DOHH2 (cell line): Measurements from ENCODE around the gene LRFN4.

Source experiments
- H3F3A ChIP-seq: fragments of 200-600 bp; sonication (generic), shearing (Covaris generic); 2 replicates; pipeline ENCODE4 v1.6.0; 2016; ENCODE audit warnings: antibody characterized with exemption, mild to moderate bottlenecking; ENCODE audit not compliant: control insufficient read depth, insufficient read depth
- H3K27ac ChIP-seq: fragments of 200-600 bp; sonication (generic); 2 replicates; pipeline ENCODE4 v1.5.1; 2014; ENCODE audit warnings: low read depth, mild to moderate bottlenecking, low read length, moderate library complexity
- H3K27me3 ChIP-seq: fragments of 200-600 bp; sonication (generic); 2 replicates; pipeline ENCODE4 v1.6.1; 2014; ENCODE audit warnings: mild to moderate bottlenecking, low read length, mixed read lengths; ENCODE audit not compliant: control insufficient read depth
- H3K36me3 ChIP-seq: fragments of 200-600 bp; sonication (generic); 2 replicates; pipeline ENCODE4 v1.6.1; 2014; ENCODE audit warnings: mild to moderate bottlenecking, low read length, moderate library complexity, mixed read lengths; ENCODE audit not compliant: control insufficient read depth
- H3K4me1 ChIP-seq: fragments of 200-600 bp; sonication (generic); 2 replicates; pipeline ENCODE4 v1.6.1; 2014; ENCODE audit warnings: mild to moderate bottlenecking, low read length, mixed read lengths; ENCODE audit not compliant: control insufficient read depth
- H3K4me2 ChIP-seq: fragments of 200-600 bp; sonication (generic); 2 replicates; pipeline ENCODE4 v1.6.0; 2014; ENCODE audit warnings: mild to moderate bottlenecking, low read length, moderate library complexity
- H3K4me3 ChIP-seq: fragments of 200-600 bp; sonication (generic); 2 replicates; pipeline ENCODE4 v1.5.1; 2014; ENCODE audit warnings: mild to moderate bottlenecking, low read length, mixed read lengths
- H3K79me2 ChIP-seq: fragments of 200-600 bp; sonication (generic); 2 replicates; pipeline ENCODE4 v1.6.1; 2014; ENCODE audit warnings: mild to moderate bottlenecking, low read length, mixed read lengths; ENCODE audit not compliant: control insufficient read depth
- H3K9me2 ChIP-seq: fragments of 200-600 bp; sonication (generic); replicated peaks from 2 replicates; pipeline ENCODE4 v1.6.1; 2014; ENCODE audit warnings: mild to moderate bottlenecking, low read length, mixed read lengths; ENCODE audit not compliant: control insufficient read depth
- H3K9me3 ChIP-seq: fragments of 200-600 bp; sonication (generic); 2 replicates; pipeline ENCODE4 v1.6.1; 2014; ENCODE audit warnings: antibody characterized with exemption, low read length, mixed read lengths; ENCODE audit not compliant: control insufficient read depth, insufficient read depth
- H4K20me1 ChIP-seq: fragments of 200-600 bp; sonication (generic); 2 replicates; pipeline ENCODE4 v1.6.0; 2014; ENCODE audit warnings: low read depth, mild to moderate bottlenecking, antibody characterized with exemption, low read length, moderate library complexity; ENCODE audit not compliant: control insufficient read depth, insufficient read depth
- EZH2phosphoT487 ChIP-seq: fragments of 200-600 bp; sonication (generic); IDR thresholded peaks from 2 replicates; pipeline ENCODE4 v1.6.1; 2017; ENCODE audit warnings: borderline replicate concordance, mild to moderate bottlenecking, antibody characterized with exemption, low read length, moderate library complexity, mixed read lengths
- TF ChIP-seq, protein P1 (sequence below): fragments of 200-600 bp; sonication (generic); IDR thresholded peaks from one replicate; pipeline ENCODE4 v1.5.1; 2014; ENCODE audit warnings: antibody characterized with exemption, mild to moderate bottlenecking, low read depth, low read length; ENCODE audit not compliant: poor library complexity, severe bottlenecking

The LRFN4 gene

DNA sequence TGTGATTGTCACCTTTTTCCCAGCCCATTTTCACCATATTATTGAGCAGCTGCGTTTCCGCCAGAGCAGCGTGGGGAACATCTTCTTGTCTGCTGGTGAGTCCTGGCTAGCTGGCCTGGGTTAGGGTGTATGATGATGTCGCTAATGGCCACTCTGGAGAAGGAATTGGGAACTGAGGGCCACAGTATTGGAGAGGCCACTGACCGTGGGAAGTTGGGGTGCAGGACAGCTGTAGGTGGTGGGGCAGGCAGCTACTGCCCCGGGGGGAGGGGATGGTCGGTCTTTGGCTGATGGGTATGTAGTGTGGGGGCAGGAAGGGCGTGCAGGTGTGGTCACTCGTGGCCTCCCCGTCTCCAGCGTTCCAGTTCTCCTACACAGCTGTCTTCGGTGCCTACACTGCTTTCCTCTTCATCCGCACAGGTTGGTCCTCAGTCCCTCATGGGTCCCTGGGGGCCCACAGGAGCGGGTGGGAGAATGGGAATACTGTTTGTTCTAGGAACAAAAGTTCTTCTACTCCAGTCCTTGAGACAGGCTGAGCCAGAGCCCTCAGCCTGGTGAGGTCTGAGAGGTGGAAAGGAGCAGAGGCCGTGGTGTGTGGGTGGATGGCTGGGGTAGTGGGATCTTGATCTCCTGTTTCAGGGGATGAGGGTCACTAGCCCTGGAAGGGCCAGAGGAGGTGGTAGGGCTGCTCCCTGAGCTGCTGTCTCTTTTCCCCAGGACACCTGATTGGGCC, 11.6 kb upstream of the LRFN4 start:
- Histone ChIP-seq H4K20me1 (no peaks in the 10 kb centered on the region; the same call in 1 of the 2 replicates), H3K36me3 (peaks cover 54% of the 10 kb centered on the region), H3K27me3 (no peaks in the 10 kb centered on the region), H3K9me3 (no peaks in the 10 kb centered on the region), H3K4me1 (peaks cover 28% of the 10 kb centered on the region), H3K9me2 (no peaks in the 10 kb centered on the region), H3F3A (0 out of 2 replicates have a peak, but pooled peaks cover 2% of the 10 kb centered on the region), H3K79me2 (peaks cover 51% of the 10 kb centered on the region), H3K27ac (no peak overlapping the region), H3K4me3 (no peak overlapping the region), H3K4me2 (no peak overlapping the region; the same call in 1 of the 2 replicates)
- TF ChIP-seq, protein P1, sequence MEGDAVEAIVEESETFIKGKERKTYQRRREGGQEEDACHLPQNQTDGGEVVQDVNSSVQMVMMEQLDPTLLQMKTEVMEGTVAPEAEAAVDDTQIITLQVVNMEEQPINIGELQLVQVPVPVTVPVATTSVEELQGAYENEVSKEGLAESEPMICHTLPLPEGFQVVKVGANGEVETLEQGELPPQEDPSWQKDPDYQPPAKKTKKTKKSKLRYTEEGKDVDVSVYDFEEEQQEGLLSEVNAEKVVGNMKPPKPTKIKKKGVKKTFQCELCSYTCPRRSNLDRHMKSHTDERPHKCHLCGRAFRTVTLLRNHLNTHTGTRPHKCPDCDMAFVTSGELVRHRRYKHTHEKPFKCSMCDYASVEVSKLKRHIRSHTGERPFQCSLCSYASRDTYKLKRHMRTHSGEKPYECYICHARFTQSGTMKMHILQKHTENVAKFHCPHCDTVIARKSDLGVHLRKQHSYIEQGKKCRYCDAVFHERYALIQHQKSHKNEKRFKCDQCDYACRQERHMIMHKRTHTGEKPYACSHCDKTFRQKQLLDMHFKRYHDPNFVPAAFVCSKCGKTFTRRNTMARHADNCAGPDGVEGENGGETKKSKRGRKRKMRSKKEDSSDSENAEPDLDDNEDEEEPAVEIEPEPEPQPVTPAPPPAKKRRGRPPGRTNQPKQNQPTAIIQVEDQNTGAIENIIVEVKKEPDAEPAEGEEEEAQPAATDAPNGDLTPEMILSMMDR = no peak
- TF ChIP-seq EZH2phosphoT487 = no peak

DNA sequence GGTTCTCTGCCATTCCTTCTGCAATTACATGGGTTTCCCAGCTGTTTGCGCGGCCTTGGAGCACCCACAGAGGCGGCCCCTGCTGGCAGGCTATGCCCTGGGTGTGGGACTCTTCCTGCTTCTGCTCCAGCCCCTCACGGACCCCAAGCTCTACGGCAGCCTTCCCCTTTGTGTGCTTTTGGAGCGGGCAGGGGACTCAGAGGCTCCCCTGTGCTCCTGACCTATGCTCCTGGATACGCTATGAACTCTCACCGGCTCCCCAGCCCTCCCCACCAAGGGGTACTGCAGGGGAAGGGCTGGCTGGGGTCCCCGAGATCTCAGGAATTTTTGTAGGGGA, 11.0 kb upstream of the LRFN4 start:
- Histone ChIP-seq H3K27me3 (no peaks in the 10 kb centered on the region), H3K4me3 (no peak overlapping the region), H3K79me2 (peaks cover 46% of the 10 kb centered on the region), H3K4me2 (no peak overlapping the region), H3K36me3 (peaks cover 49% of the 10 kb centered on the region), H3F3A (no peaks in the 10 kb centered on the region), H4K20me1 (no peaks in the 10 kb centered on the region; the same call in 1 of the 2 replicates), H3K9me2 (no peaks in the 10 kb centered on the region), H3K27ac (no peak overlapping the region), H3K9me3 (no peaks in the 10 kb centered on the region), H3K4me1 (peaks cover 23% of the 10 kb centered on the region)
- TF ChIP-seq, protein P1 = no peak
- TF ChIP-seq EZH2phosphoT487 = no peak

GRCh38 chr11:66846671-66847091, 10.2 kb upstream of the LRFN4 start:
- Histone ChIP-seq H3K4me2 (no peak overlapping the region), H3K9me2 (no peaks in the 10 kb centered on the region), H3F3A (no peaks in the 10 kb centered on the region), H3K4me3 (no peak overlapping the region), H3K27me3 (no peaks in the 10 kb centered on the region), H3K4me1 (peaks cover 20% of the 10 kb centered on the region), H4K20me1 (no peaks in the 10 kb centered on the region; the same call in 1 of the 2 replicates), H3K27ac (no peak overlapping the region), H3K79me2 (peaks cover 38% of the 10 kb centered on the region), H3K36me3 (peaks cover 43% of the 10 kb centered on the region), H3K9me3 (no peaks in the 10 kb centered on the region)
- TF ChIP-seq EZH2phosphoT487 = no peak
- TF ChIP-seq, protein P1 = no peak
